H1 (cell line): ENCODE measurements around the gene SLC1A3. TPM values are rescaled to one million over a fixed set of nuclear protein-coding genes. Genes with fewer than 3 reads are reported as not detected.

Experiments used
- BACH1 ChIP-seq: IDR thresholded peaks from 2 replicates; pipeline ENCODE4 v1.6.1; 2012; ENCODE audit warnings: low read length, improper control_type of control experiment
- BCL11A ChIP-seq, 2 experiments: IDR thresholded peaks; one replicate each; pipeline ENCODE4 v1.6.1; 2011; ENCODE audit warnings: low read depth in 2 of 2, low read length in 2 of 2, mild to moderate bottlenecking in 2 of 2
- CHD7 ChIP-seq: fragments of 300-600 bp; sonication (generic); IDR thresholded peaks from 2 replicates; pipeline ENCODE4 v1.7.1; 2012; ENCODE audit warnings: low read length, moderate library complexity, mild to moderate bottlenecking, inconsistent platforms; ENCODE audit not compliant: insufficient replicate concordance
- GABPA ChIP-seq: IDR thresholded peaks from 2 replicates; pipeline ENCODE4 v1.6.1; 2011; ENCODE audit warnings: mild to moderate bottlenecking, low read length, moderate library complexity, borderline replicate concordance; ENCODE audit not compliant: insufficient read depth
- HDAC2 ChIP-seq, 2 experiments: fragments of 300-600 bp in 1 of 2; sonication (generic) in 1 of 2; IDR thresholded peaks; 2 replicates each; pipeline ENCODE4 v1.6.1; 2011 to 2012; ENCODE audit warnings: low read depth in 2 of 2, low read length in 2 of 2, mild to moderate bottlenecking in 2 of 2, moderate library complexity in 2 of 2, borderline replicate concordance in 1 of 2, inconsistent platforms in 1 of 2
- SP1 ChIP-seq: IDR thresholded peaks from 2 replicates; pipeline ENCODE4 v1.6.1; 2011; ENCODE audit warnings: low read depth, low read length
- SUZ12 ChIP-seq: fragments of 200-600 bp; sonication (generic); IDR thresholded peaks from 2 replicates; pipeline ENCODE4 v1.6.1; 2012; ENCODE audit warnings: mild to moderate bottlenecking, inconsistent platforms, low read length, moderate library complexity, mixed read lengths
- TEAD4 ChIP-seq: IDR thresholded peaks from 2 replicates; pipeline ENCODE4 v1.6.1; 2012; ENCODE audit warnings: low read depth, low read length, inconsistent platforms, mixed read lengths
- polyA plus RNA-seq, 7 experiments: library from polyadenylated mRNA; depleted of rRNA in 3 of 7; stranded (reverse) in 5 of 7; unstranded in 2 of 7; fragments of >200 nt in 5 of 7; fragments of 200-250 nt in 2 of 7; gene quantifications; 1 replicate in 5 of 7; 2 replicates in 1 of 7; 4 replicates in 1 of 7; pipeline versions ENCODE4 v1.2.1 to v1.2.3, GENCODE V29; 2011 to 2013; ENCODE audit warnings: missing spikeins in 2 of 7, mixed read lengths in 2 of 7
- total RNA-seq: library from RNA; stranded (reverse); fragmentation: NEBNext Ultra II Directional; extraction: Animal tissue kit (Norgen Biotek cat#: 25700); gene quantifications from 2 replicates; pipeline ENCODE4 v1.2.1, GENCODE V29; 2021
- TF ChIP-seq, protein P1 (sequence below): IDR thresholded peaks from 2 replicates; pipeline ENCODE4 v1.6.1; 2011; ENCODE audit warnings: low read length, improper control_type of control experiment

The SLC1A3 gene
- total and polyA plus RNA-seq, 2 of the 8 experiments (the other 6 are each of a cell fraction or from before 2014, with no cell fraction given), result 26.7 to 35.3 TPM

- TF ChIP-seq CHD7 (no peak), SUZ12 (no peak), BCL11A (IDR thresholded peaks at IDR 0.05; ENCODE audit: low read depth in 2 of 2, low read length in 2 of 2) (no peak), SP1 (no peak), HDAC2 (IDR thresholded peaks at IDR 0.05; ENCODE audit: borderline replicate concordance in 1 of 2, low read depth in 2 of 2, low read length in 2 of 2) (no peak), GABPA (no peak), BACH1 (no peak), TEAD4 (no peak)
- TF ChIP-seq, protein P1, sequence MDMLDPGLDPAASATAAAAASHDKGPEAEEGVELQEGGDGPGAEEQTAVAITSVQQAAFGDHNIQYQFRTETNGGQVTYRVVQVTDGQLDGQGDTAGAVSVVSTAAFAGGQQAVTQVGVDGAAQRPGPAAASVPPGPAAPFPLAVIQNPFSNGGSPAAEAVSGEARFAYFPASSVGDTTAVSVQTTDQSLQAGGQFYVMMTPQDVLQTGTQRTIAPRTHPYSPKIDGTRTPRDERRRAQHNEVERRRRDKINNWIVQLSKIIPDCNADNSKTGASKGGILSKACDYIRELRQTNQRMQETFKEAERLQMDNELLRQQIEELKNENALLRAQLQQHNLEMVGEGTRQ, result no peak
These were observed 25.4 kb downstream of the SLC1A3 start (continued) for GRCh38 chr5:36631620-36632362.
